Parathyroid adenoma (tissue), 2 donors: ENCODE measurements around the gene RIN3.

ENCODE experiments used
- H2AFZ ChIP-seq: fragments of 300-600 bp; sonication (generic); one replicate; pipeline ENCODE4 v1.7.0; 2017; ENCODE audit warnings: antibody characterized with exemption, mild to moderate bottlenecking
- H3K27ac ChIP-seq: fragments of 300-600 bp; sonication (generic); one replicate; pipeline ENCODE4 v1.7.0; 2017
- H3K27me3 ChIP-seq: fragments of 300-600 bp; sonication (generic); one replicate; pipeline ENCODE4 v1.7.0; 2017; ENCODE audit warnings: low read length; ENCODE audit not compliant: control insufficient read depth, insufficient read depth
- H3K36me3 ChIP-seq: fragments of 300-600 bp; sonication (generic); one replicate; pipeline ENCODE4 v1.7.0; 2017; ENCODE audit warnings: low read length; ENCODE audit not compliant: control insufficient read depth, insufficient read depth
- H3K4me1 ChIP-seq: fragments of 300-600 bp; sonication (generic); one replicate; pipeline ENCODE4 v1.7.0; 2017; ENCODE audit warnings: control low read depth
- H3K4me2 ChIP-seq: fragments of 300-600 bp; sonication (generic); one replicate; pipeline ENCODE4 v1.7.0; 2017; ENCODE audit warnings: low read length
- H3K4me3 ChIP-seq: fragments of 300-600 bp; sonication (generic); one replicate; pipeline ENCODE4 v1.7.0; 2017; ENCODE audit warnings: low read depth, low read length
- H3K79me2 ChIP-seq: fragments of 300-600 bp; sonication (generic); one replicate; pipeline ENCODE4 v1.7.0; 2017; ENCODE audit warnings: control low read depth
- H3K9ac ChIP-seq: fragments of 300-600 bp; sonication (generic); one replicate; pipeline ENCODE4 v1.7.0; 2017; ENCODE audit warnings: mild to moderate bottlenecking
- H3K9me3 ChIP-seq: fragments of 300-600 bp; sonication (generic); one replicate; pipeline ENCODE4 v1.7.0; 2017; ENCODE audit warnings: low read length; ENCODE audit not compliant: control insufficient read depth
- CTCF ChIP-seq: fragments of 300-600 bp; sonication (generic); IDR thresholded peaks from one replicate; pipeline ENCODE4 v1.7.0; 2017; ENCODE audit warnings: antibody characterized with exemption, mild to moderate bottlenecking
- donor health status: primary hyperparathyroidism.

Gene RIN3

DNA sequence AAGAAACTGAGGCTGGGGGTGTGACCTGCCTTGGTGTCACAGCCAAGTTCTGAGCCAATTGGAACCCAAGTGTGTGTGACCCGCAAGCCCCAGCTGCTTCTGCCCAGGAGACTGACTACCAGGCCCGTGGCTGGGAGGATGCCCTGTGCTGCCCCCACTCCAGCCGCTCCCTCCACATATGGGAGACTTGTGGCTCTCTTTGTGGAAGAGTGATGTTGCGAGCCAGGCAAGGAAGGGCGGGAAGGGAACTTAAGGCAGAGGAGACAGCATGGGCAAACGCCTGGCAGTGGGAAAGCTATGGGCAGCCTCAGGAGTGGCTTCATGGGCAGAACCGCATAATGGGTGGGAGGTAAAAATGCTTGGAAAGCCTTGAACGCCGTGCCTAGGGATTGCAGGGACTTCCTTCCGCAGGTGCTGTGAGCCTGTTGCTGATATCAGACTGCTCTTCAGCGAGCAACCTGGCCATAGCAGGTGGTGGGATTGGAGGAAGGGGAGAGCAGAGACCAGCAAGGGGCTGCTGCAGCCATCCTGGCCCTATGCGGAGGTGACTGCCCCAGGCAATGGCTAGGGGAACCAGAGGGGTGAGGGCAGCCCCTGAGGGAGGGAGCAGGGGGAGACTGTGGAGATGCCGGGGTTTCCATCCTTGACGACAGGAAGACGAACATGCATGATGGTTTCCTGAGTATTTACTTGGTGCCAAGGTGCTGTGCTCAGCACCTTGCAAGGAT, 119.1 kb downstream of the RIN3 start:
- TF ChIP-seq CTCF = no peak
- Histone ChIP-seq H3K9ac (no peak overlapping the region), H3K4me1 (no peaks in the 10 kb centered on the region), H2AFZ (no peak overlapping the region), H3K9me3 (no peaks in the 10 kb centered on the region), H3K79me2 (no peaks in the 10 kb centered on the region), H3K36me3 (no peaks in the 10 kb centered on the region), H3K4me3 (no peak overlapping the region), H3K4me2 (no peak overlapping the region), H3K27ac (no peak overlapping the region), H3K27me3 (no peaks in the 10 kb centered on the region)

DNA sequence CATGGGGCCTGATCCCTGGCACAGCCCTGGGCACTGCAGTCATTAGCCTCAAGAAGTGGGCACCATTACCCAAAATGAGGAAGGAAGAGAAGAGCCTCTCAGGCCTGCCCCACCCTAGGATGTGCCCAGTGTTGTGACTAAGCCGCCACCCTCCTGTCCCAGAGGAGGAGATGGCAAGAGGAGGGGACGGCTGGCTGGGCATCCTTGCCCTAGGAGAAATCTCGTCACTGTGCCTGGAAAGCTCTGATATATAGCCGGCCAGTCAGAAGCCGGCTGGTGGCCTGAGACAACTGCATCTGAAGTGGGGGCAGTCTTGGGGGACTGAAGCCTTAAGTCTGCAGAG, 119.7 kb downstream of the RIN3 start:
- Histone ChIP-seq H3K4me2 (no peak overlapping the region), H3K27ac (no peak overlapping the region), H3K27me3 (no peaks in the 10 kb centered on the region), H3K4me3 (no peak overlapping the region), H2AFZ (no peak overlapping the region), H3K79me2 (no peaks in the 10 kb centered on the region), H3K9ac (no peak overlapping the region), H3K36me3 (no peaks in the 10 kb centered on the region), H3K4me1 (no peaks in the 10 kb centered on the region), H3K9me3 (no peaks in the 10 kb centered on the region)
- TF ChIP-seq CTCF = no peak

DNA sequence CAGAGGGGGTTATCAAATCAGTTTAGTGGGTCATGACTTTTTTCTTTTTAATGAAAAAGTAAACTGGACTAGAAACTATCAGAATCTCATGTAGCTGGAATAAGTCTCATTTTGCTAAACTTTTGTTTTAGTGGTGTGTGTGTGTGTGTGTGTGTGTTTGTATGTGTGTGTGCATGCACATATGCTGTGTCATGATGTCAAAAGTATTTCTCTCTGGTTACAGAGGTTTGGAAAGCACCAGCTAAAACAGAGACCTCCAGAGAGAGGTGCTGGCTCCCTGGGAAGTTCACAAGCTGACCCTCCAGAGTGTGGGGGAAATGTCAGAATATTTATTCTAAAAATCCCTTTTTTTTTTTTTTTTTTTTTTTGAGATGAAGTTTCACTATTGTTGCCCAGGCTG, 120.1 kb downstream of the RIN3 start:
- no peaks in the 10 kb centered on the region for H3K36me3 ChIP-seq
- no peaks in the 10 kb centered on the region for H3K4me1 ChIP-seq
- no peak for TF ChIP-seq CTCF
- H3K9ac ChIP-seq = no peak overlapping the region
- H3K27me3 ChIP-seq = no peaks in the 10 kb centered on the region
- no peaks in the 10 kb centered on the region for H3K9me3 ChIP-seq
- no peak overlapping the region for H3K4me2 ChIP-seq
- no peak overlapping the region for H3K4me3 ChIP-seq
- H3K79me2 ChIP-seq = no peaks in the 10 kb centered on the region
- no peak overlapping the region for H2AFZ ChIP-seq
- no peak overlapping the region for H3K27ac ChIP-seq

DNA sequence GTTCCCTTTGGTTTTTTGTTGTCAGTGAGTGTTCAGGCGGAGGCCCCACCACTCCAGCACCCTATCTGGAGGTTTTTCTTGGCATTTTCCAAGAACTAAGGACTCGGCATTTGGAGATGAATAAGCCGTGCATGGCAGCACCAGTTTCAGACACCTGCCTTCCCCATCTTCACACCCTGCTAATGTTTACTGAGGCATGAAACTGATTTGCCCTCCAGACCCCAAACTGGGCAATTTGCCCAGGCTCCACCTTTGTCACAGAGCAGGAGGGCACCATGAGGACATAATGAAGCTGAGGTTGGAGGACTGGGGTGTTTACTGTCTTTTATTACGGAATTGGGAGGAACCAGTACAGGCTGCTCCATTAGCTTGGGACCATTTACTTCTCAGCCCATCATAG, 121.5 kb downstream of the RIN3 start:
- H3K9me3 ChIP-seq = no peaks in the 10 kb centered on the region
- no peaks in the 10 kb centered on the region for H3K79me2 ChIP-seq
- no peak overlapping the region for H3K9ac ChIP-seq
- H3K27me3 ChIP-seq = no peaks in the 10 kb centered on the region
- H3K4me3 ChIP-seq = no peak overlapping the region
- H3K4me1 ChIP-seq = no peaks in the 10 kb centered on the region
- no peaks in the 10 kb centered on the region for H3K36me3 ChIP-seq
- H2AFZ ChIP-seq = no peak overlapping the region
- H3K4me2 ChIP-seq = no peak overlapping the region
- TF ChIP-seq CTCF = no peak
- no peak overlapping the region for H3K27ac ChIP-seq

GRCh38 chr14:92635896-92636295, 122.3 kb downstream of the RIN3 start:
- Histone ChIP-seq H3K4me2 (no peak overlapping the region), H2AFZ (no peak overlapping the region), H3K9me3 (no peaks in the 10 kb centered on the region), H3K9ac (no peak overlapping the region), H3K36me3 (no peaks in the 10 kb centered on the region), H3K27me3 (no peaks in the 10 kb centered on the region), H3K27ac (no peak overlapping the region), H3K4me1 (no peaks in the 10 kb centered on the region), H3K79me2 (no peaks in the 10 kb centered on the region), H3K4me3 (no peak overlapping the region)
- no peak for TF ChIP-seq CTCF
